K562 (cell line): Measurements from ENCODE around the gene FAM50B. TPM values are rescaled to one million over a fixed set of nuclear protein-coding genes. Genes with fewer than 3 reads are reported as not detected.

Experiments used
- ATAC-seq: fragments of 200-7000 bp; cut with Tn5 transposase; 3 replicates; pipeline ENCODE4 v1.9.1; 2020; ENCODE audit warnings: moderate library complexity
- BruUV-seq: library from RNA; stranded (reverse); fragments of 400-500 nt; replicated peaks from 2 replicates; lab custom pipeline; 2021; lab: Mats Ljungman, UMichigan
- CTCF ChIA-PET: fragments of 300-600 bp; formaldehyde crosslinking; extraction: SDS; loops from one replicate; lab custom pipeline; 2021; ENCODE audit warnings: low intra/inter-chr PET ratio; lab: Yijun Ruan, JAX
- POLR2A ChIA-PET: fragments of 300-600, 350-650 bp; sonication (Branson Sonifier 250); formaldehyde crosslinking; extraction: SDS; loops from one replicate; lab custom pipeline; 2021; ENCODE audit warnings: antibody characterized with exemption, inconsistent platforms; lab: Yijun Ruan, JAX
- DNase-seq, 4 experiments: peaks; one replicate each; pipeline versions ENCODE4 v3.0.0 to v3.0.0-alpha.2; 2011 to 2018; ENCODE audit warnings: low spot score in 3 of 4, mixed read lengths in 3 of 4; ENCODE audit errors: extremely low read depth in 1 of 4
- FAIRE-seq: peaks from 2 replicates; lab custom pipeline; 2011; peaks lifted over from hg19 to GRCh38; lab: Jason Lieb, UNC
- H2AFZ ChIP-seq: 2 replicates; pipeline ENCODE4 v1.6.0; 2011; ENCODE audit warnings: low read depth, low read length, control low read depth, inconsistent platforms
- H3K27ac ChIP-seq: fragments of 200-600 bp; 3 replicates; pipeline ENCODE4 v1.8.0; 2011; ENCODE audit warnings: low read depth, mild to moderate bottlenecking, control low read depth, inconsistent platforms, low read length, moderate library complexity, mixed read lengths; ENCODE audit errors: extremely low read depth
- H3K27me3 ChIP-seq, 2 experiments: fragments of 300-600 bp in 1 of 2; 2 replicates in 1 of 2; 3 replicates in 1 of 2; pipeline versions ENCODE4 v1.6.0 to v1.8.0; 2011; ENCODE audit warnings: inconsistent platforms in 2 of 2, low read length in 2 of 2, mild to moderate bottlenecking in 1 of 2, mixed read lengths in 1 of 2, moderate library complexity in 1 of 2; ENCODE audit not compliant: control insufficient read depth in 2 of 2, insufficient read depth in 2 of 2
- H3K36me3 ChIP-seq: fragments of 300-600 bp; 3 replicates; pipeline ENCODE4 v1.8.0; 2011; ENCODE audit warnings: mild to moderate bottlenecking, low read length, inconsistent platforms; ENCODE audit not compliant: control insufficient read depth, insufficient read depth
- H3K4me1 ChIP-seq, 2 experiments: fragments of 200-600 bp in 1 of 2; replicated peaks in 1 of 2; 2 replicates in 1 of 2; 3 replicates in 1 of 2; pipeline versions ENCODE4 v1.5.1 to v1.8.0; 2011; ENCODE audit warnings: inconsistent platforms in 2 of 2, low read length in 2 of 2, mild to moderate bottlenecking in 1 of 2, mixed read lengths in 1 of 2, moderate library complexity in 1 of 2; ENCODE audit not compliant: control insufficient read depth in 2 of 2, insufficient read depth in 2 of 2
- H3K4me2 ChIP-seq: 2 replicates; pipeline ENCODE4 v1.6.1; 2011; ENCODE audit warnings: low read length, control low read depth, inconsistent platforms, mixed read lengths; ENCODE audit not compliant: insufficient read depth
- H3K4me3 ChIP-seq: fragments of 200-600 bp; sonication (generic), shearing (Covaris generic); 2 replicates; pipeline ENCODE4 v1.5.1; 2016; ENCODE audit warnings: control low read depth, inconsistent platforms
- H3K79me2 ChIP-seq: fragments of 200-600 bp; 3 replicates; pipeline ENCODE4 v1.8.0; 2011; ENCODE audit warnings: low read length, inconsistent platforms; ENCODE audit not compliant: control insufficient read depth, insufficient read depth
- H3K9ac ChIP-seq, 2 experiments: 2 replicates each; pipeline versions ENCODE4 v1.6.0 to v1.6.1; 2011; ENCODE audit warnings: low read depth in 2 of 2, low read length in 2 of 2, control low read depth in 1 of 2, inconsistent platforms in 1 of 2, mild to moderate bottlenecking in 1 of 2, mixed read lengths in 1 of 2; ENCODE audit not compliant: insufficient read depth in 1 of 2
- H3K9me1 ChIP-seq: one replicate; pipeline ENCODE4 v1.6.0; 2011; ENCODE audit warnings: inconsistent platforms, mild to moderate bottlenecking, low read length, moderate library complexity; ENCODE audit not compliant: control insufficient read depth, insufficient read depth
- H3K9me3 ChIP-seq: replicated peaks from 2 replicates; pipeline ENCODE4 v1.5.1; 2011; ENCODE audit warnings: low read depth, low read length, inconsistent platforms; ENCODE audit not compliant: control insufficient read depth, insufficient read depth
- H4K20me1 ChIP-seq: replicated peaks from 2 replicates; pipeline ENCODE4 v1.6.1; 2011; ENCODE audit warnings: low read length, inconsistent platforms, mixed read lengths; ENCODE audit not compliant: control insufficient read depth, insufficient read depth
- FOXK1 ChIP-seq: sonication (generic); formaldehyde crosslinking; IDR thresholded peaks from 2 replicates; pipeline ENCODE4 v1.8.0; 2022; ENCODE audit warnings: missing genetic modification reagents, mild to moderate bottlenecking, borderline replicate concordance
- KDM4B ChIP-seq, 2 experiments: fragments of 450-650 bp in 1 of 2; sonication (generic) in 1 of 2; IDR thresholded peaks; 2 replicates each; pipeline ENCODE4 v1.6.1; 2016 to 2017; ENCODE audit warnings: borderline replicate concordance in 2 of 2, antibody characterized with exemption in 1 of 2, low read depth in 1 of 2, mild to moderate bottlenecking in 1 of 2
- MTA3 ChIP-seq: fragments of 450-650 bp; formaldehyde crosslinking; IDR thresholded peaks from 2 replicates; pipeline ENCODE4 v1.6.1; 2017; ENCODE audit warnings: mild to moderate bottlenecking, borderline replicate concordance
- RAD21 ChIP-seq, 2 experiments: fragments of 250-450 bp in 1 of 2; fragments of 450-650 bp in 1 of 2; sonication (Bioruptor Pico) in 1 of 2; formaldehyde crosslinking in 1 of 2; IDR thresholded peaks in 1 of 2; conservative IDR thresholded peaks in 1 of 2; 2 replicates each; pipeline versions ENCODE4 v1.4.0 to v1.8.0; 2020 to 2022; ENCODE audit warnings: mild to moderate bottlenecking in 2 of 2, moderate library complexity in 1 of 2
- SMARCB1 ChIP-seq: IDR thresholded peaks from 2 replicates; pipeline ENCODE4 v1.6.1; 2011; ENCODE audit warnings: improper control_type of control experiment, low read depth; ENCODE audit not compliant: insufficient read length
- ZNF121 ChIP-seq: sonication (generic); formaldehyde crosslinking; conservative IDR thresholded peaks from 2 replicates; pipeline ENCODE4 v1.8.0; 2022; ENCODE audit warnings: missing genetic modification reagents
- ZNF551 ChIP-seq: fragments of 250-450 bp; sonication (Bioruptor Pico); IDR thresholded peaks from 2 replicates; pipeline ENCODE4 v1.5.0; 2021; ENCODE audit warnings: mild to moderate bottlenecking, moderate library complexity
- ZNF77 ChIP-seq: fragments of 250-450 bp; sonication (Bioruptor Pico); IDR thresholded peaks from 2 replicates; pipeline ENCODE4 v1.5.0; 2020
- ZNF778 ChIP-seq: fragments of 450-650 bp; formaldehyde crosslinking; IDR thresholded peaks from 2 replicates; pipeline ENCODE4 v1.4.0; 2020; ENCODE audit warnings: mild to moderate bottlenecking, moderate library complexity
- WGBS: fragments of 100-300 bp; shearing (Covaris generic); methylation state at CpG from one replicate; pipeline ENCODE4 v1.1.6; 2016; ENCODE audit warnings: low coverage, mixed read lengths; ENCODE audit not compliant: insufficient coverage; ENCODE audit errors: missing lambda C conversion rate; 5-methylcytosine and 5-hydroxymethylcytosine counted together
- in situ Hi-C: fragments of 300-500 bp; cut with MboI; formaldehyde crosslinking; loops from 4 replicates; pipeline ENCODE4 v1.15.0; 2018; ENCODE audit warnings: inconsistent platforms, mixed read lengths
- intact Hi-C: fragments of 100-400 bp; cut with micrococcal nuclease; formaldehyde crosslinking; loops from 2 replicates; pipeline ENCODE4 v1.14.2; 2022
- polyA plus RNA-seq, 8 experiments: library from polyadenylated mRNA; depleted of rRNA in 4 of 8; stranded (reverse) in 5 of 8; unstranded in 3 of 8; fragments of >200 nt; fragmentation: Nextera tagmentation in 2 of 8; fragmentation: Illumina TruSeq in 1 of 8; extraction: Ambion mirVana in 2 of 8; extraction: Trizol in 1 of 8; gene quantifications; 2 replicates each; pipeline versions ENCODE4 v1.2.1 to v1.2.3, GENCODE V29; 2011 to 2014; ENCODE audit warnings: inconsistent platforms in 1 of 8, missing spikeins in 1 of 8
- total RNA-seq, 7 experiments: library from RNA; depleted of rRNA in 6 of 7; stranded (reverse); fragments of >200 nt in 6 of 7; fragmentation: Illumina TruSeq in 2 of 7; extraction: Trizol in 2 of 7; gene quantifications; 2 replicates each; pipeline versions ENCODE4 v1.2.1 to v1.2.3, GENCODE V29; 2011 to 2021; ENCODE audit warnings: low replicate concordance in 1 of 7
- TF ChIP-seq, protein P1 (sequence below): fragments of 450-650 bp; IDR thresholded peaks from 2 replicates; pipeline ENCODE4 v1.6.1; 2016; ENCODE audit warnings: mild to moderate bottlenecking
- TF ChIP-seq, protein P2 (sequence below): IDR thresholded peaks from 2 replicates; pipeline ENCODE4 v1.6.1; 2014; ENCODE audit warnings: antibody characterized with exemption

The FAM50B gene
- total and polyA plus RNA-seq, 9 of the 15 experiments (the other 6 are each of a cell fraction or from before 2014, with no cell fraction given): 0.09 to 0.16 (median 0.13) TPM; not detected in 6

DNA sequence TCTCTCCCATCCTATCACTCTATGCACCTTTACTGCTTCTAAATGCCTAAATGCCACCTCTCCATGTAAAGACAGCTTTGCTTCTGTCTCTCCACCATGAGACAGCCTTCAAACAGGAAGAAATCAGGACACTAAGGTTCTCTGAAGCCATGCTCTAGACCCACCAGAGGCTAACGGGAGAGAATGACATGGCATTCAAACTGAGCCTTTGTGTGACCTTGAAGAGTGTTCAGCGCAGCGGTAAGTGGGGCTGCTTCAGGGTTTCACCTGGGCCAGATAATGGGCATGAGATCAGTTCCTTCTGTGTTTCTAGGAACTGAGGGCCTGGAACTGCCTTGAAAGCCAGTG, 20.1 kb downstream of the FAM50B start:
- WGBS: 5% methylated on average over 3 of the region's 3 CpGs
- FAIRE-seq: no peak
- Histone ChIP-seq H3K9me3 (no peaks in the 10 kb centered on the region), H2AFZ (no peak overlapping the region), H3K27ac (no peak overlapping the region), H3K9me1 (no peaks in the 10 kb centered on the region), H3K9ac (no peak overlapping the region), H3K79me2 (no peaks in the 10 kb centered on the region), H3K36me3 (no peaks in the 10 kb centered on the region), H3K4me1 (no peaks in the 10 kb centered on the region), H3K4me3 (no peak overlapping the region), H4K20me1 (peaks cover 10% of the 10 kb centered on the region; the same call in 1 of the 2 replicates), H3K27me3 (peaks cover 66 to 72% of the 10 kb centered on the region in 2 experiments), H3K4me2 (no peak overlapping the region)
- no peak for DNase-seq
- CTCF ChIA-PET: no interaction called here
- BruUV-seq: no TSS peak
- in situ Hi-C loops: no loop called here
- intact Hi-C loops: no loop called here
- no peak for ATAC-seq
- POLR2A ChIA-PET: no interaction called here
- TF ChIP-seq RAD21 (CRISPR knock-in tag; conservative IDR thresholded peaks at IDR 0.05 in 1 of 2, IDR thresholded peaks at IDR 0.05 in 1 of 2) (no peak), SMARCB1 (no peak)

DNA sequence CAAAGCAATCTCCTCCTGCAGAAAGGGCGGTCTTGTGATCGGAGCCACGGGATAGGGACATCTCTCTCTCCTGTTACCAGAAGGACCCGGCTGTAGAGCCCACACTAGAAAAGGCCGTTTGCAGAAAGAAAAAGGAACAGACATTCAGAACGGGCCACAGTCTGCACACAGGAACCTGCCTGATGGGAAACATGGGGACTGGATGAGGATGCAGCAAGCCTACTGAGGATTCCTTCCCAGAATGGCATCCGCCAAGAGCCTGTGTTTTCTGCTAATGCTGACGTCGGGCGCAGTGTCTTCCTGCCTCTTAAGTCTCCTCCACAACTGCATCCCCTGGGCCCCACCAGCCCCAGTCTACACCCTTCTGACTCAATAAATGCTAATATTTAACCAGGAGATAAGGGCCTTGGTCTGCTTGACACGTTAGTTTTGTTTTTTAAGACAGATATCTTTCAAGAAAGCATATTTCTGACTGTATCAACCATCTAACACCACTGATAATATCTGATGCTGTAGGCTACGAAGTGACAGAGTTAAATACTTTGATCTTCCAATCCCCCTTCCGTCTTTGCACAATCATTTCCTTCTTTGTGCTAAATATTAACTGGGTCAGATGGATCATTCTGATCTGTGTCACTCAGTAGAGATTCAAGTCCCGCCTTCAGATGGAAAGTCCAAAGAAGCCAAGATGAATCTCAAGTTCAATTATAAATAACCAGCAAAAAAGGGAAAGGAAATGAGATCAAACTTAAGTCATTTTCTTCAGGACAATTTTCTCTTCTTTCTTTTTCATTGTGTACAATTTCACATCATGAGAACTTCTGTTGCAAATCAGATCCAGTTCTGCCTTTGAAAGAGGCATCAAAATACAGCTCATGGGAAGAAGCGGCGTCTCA, 20.7 kb downstream of the FAM50B start:
- Histone ChIP-seq H3K79me2 (no peaks in the 10 kb centered on the region), H3K36me3 (no peaks in the 10 kb centered on the region), H3K27ac (no peak overlapping the region), H3K4me1 (no peaks in the 10 kb centered on the region), H2AFZ (no peak overlapping the region), H4K20me1 (peaks cover 10% of the 10 kb centered on the region; the same call in 1 of the 2 replicates), H3K4me2 (no peak overlapping the region), H3K9ac (no peak overlapping the region), H3K4me3 (no peak overlapping the region), H3K9me1 (no peaks in the 10 kb centered on the region), H3K27me3 (peaks cover 66 to 73% of the 10 kb centered on the region in 2 experiments), H3K9me3 (no peaks in the 10 kb centered on the region)
- in situ Hi-C loops (no loop called here), intact Hi-C loops (no loop called here)
- DNase-seq: no peak
- ChIA-PET POLR2A (no interaction called here), CTCF (no interaction called here)
- no TSS peak for BruUV-seq
- no peak for ATAC-seq
- no peak for FAIRE-seq
- 1% methylated on average over 15 of the region's 16 CpGs for WGBS
- no peak for TF ChIP-seq KDM4B (IDR thresholded peaks at IDR 0.05; ENCODE audit: borderline replicate concordance in 2 of 2, low read depth in 1 of 2)
- TF ChIP-seq FOXK1 (CRISPR knock-in tag): no peak
- no peak for TF ChIP-seq ZNF121 (CRISPR knock-in tag)
- TF ChIP-seq ZNF77: no peak
- TF ChIP-seq, protein P1, sequence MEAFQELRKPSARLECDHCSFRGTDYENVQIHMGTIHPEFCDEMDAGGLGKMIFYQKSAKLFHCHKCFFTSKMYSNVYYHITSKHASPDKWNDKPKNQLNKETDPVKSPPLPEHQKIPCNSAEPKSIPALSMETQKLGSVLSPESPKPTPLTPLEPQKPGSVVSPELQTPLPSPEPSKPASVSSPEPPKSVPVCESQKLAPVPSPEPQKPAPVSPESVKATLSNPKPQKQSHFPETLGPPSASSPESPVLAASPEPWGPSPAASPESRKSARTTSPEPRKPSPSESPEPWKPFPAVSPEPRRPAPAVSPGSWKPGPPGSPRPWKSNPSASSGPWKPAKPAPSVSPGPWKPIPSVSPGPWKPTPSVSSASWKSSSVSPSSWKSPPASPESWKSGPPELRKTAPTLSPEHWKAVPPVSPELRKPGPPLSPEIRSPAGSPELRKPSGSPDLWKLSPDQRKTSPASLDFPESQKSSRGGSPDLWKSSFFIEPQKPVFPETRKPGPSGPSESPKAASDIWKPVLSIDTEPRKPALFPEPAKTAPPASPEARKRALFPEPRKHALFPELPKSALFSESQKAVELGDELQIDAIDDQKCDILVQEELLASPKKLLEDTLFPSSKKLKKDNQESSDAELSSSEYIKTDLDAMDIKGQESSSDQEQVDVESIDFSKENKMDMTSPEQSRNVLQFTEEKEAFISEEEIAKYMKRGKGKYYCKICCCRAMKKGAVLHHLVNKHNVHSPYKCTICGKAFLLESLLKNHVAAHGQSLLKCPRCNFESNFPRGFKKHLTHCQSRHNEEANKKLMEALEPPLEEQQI: no peak
- no peak for TF ChIP-seq MTA3
- TF ChIP-seq, protein P2, sequence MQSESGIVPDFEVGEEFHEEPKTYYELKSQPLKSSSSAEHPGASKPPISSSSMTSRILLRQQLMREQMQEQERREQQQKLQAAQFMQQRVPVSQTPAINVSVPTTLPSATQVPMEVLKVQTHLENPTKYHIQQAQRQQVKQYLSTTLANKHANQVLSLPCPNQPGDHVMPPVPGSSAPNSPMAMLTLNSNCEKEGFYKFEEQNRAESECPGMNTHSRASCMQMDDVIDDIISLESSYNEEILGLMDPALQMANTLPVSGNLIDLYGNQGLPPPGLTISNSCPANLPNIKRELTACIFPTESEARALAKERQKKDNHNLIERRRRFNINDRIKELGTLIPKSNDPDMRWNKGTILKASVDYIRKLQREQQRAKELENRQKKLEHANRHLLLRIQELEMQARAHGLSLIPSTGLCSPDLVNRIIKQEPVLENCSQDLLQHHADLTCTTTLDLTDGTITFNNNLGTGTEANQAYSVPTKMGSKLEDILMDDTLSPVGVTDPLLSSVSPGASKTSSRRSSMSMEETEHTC: no peak
- no peak for TF ChIP-seq ZNF551 (CRISPR knock-in tag)
- no peak for TF ChIP-seq ZNF778 (CRISPR knock-in tag)
